Right lobe of liver (tissue), 4 donors: ENCODE data around the gene APOO.

Source experiments
- CTCF ChIP-seq, 4 donors: fragments of 200-600 bp in 3 of 4; fragments of 450-650 bp in 1 of 4; IDR thresholded peaks; one replicate each; pipeline versions ENCODE4 v1.5.1 to v1.8.0; 2016 to 2022; ENCODE audit warnings: antibody characterized with exemption in 4 of 4, mild to moderate bottlenecking in 2 of 4
- POLR2A ChIP-seq: fragments of 450-650 bp; IDR thresholded peaks from one replicate; pipeline ENCODE4 v1.6.1; 2017; ENCODE audit warnings: antibody characterized with exemption, mild to moderate bottlenecking
- donor health status: DM: no; HTN: no; CAD: no.
- donor health status: DM: no; HTN: no; CAD: no.
- donor health status: DM: no; HTN: yes; CAD: no.

GRCh38 chrX:23919148-23919547 lies 11.4 kb upstream of the APOO start:
- TF ChIP-seq POLR2A (no peak), CTCF (IDR thresholded peaks at IDR 0.05) (no peak)
